Measurements from ENCODE around the gene ZNF135.

DNA sequence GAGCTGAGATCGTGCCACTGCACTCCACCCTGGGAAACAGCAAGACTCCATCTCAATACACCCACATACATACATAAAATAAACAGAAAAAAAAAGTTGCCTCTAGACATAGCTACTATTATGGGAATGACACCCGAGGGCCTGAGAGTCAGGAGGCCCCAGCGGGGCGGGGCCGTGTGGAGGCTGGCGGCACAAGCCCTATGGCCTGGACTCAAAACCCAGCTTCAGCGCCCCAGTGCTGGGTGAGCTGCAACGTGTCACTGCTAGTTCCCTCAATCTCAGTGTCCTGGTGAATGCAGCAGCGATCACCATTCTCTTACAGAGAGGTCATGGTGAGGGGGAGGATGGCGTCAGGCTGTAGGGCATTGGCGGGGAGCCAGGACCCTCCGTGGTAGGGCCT lies 34.4 kb upstream of the ZNF135 start:
- no peak for TF ChIP-seq CTCF (IDR thresholded peaks at IDR 0.05)
- no peak for TF ChIP-seq EP300 (IDR thresholded peaks at IDR 0.05)
- no peak for TF ChIP-seq POLR2A (IDR thresholded peaks at IDR 0.05)
